Mesenchymal stem cell (in vitro differentiated cells and primary cell): ENCODE data around the gene PARP15.
A peak's percentile ranks its signal among the peaks of the same experiment; 100 is the strongest.

ENCODE experiments used
- DNase-seq: peaks from one replicate; pipeline ENCODE4 v3.0.0-alpha.2; 2013
- H2AFZ ChIP-seq: one replicate; pipeline ENCODE4 v1.6.1; 2013; ENCODE audit warnings: low read depth, mild to moderate bottlenecking, control low read depth, inconsistent platforms, low read length, moderate library complexity
- H2AK5ac ChIP-seq: 2 replicates; pipeline ENCODE4 v1.6.1; 2013; ENCODE audit warnings: low read length, moderate library complexity, mild to moderate bottlenecking, inconsistent platforms; ENCODE audit not compliant: severe bottlenecking
- H2BK120ac ChIP-seq: one replicate; pipeline ENCODE4 v1.6.1; 2013; ENCODE audit warnings: low read depth, mild to moderate bottlenecking, inconsistent platforms, low read length, moderate library complexity
- H2BK12ac ChIP-seq, 2 experiments: one replicate each; pipeline ENCODE4 v1.6.1; 2013; ENCODE audit warnings: inconsistent platforms in 2 of 2, low read length in 2 of 2, mild to moderate bottlenecking in 2 of 2, moderate library complexity in 2 of 2, control low read depth in 1 of 2
- H2BK15ac ChIP-seq: one replicate; pipeline ENCODE4 v1.6.1; 2013; ENCODE audit warnings: mild to moderate bottlenecking, low read depth, inconsistent platforms; ENCODE audit not compliant: poor library complexity, severe bottlenecking
- H2BK5ac ChIP-seq: 2 replicates; pipeline ENCODE4 v1.6.1; 2013; ENCODE audit warnings: low read depth, mild to moderate bottlenecking, low read length, control low read depth, inconsistent platforms; ENCODE audit not compliant: poor library complexity, severe bottlenecking
- H3K14ac ChIP-seq, 2 experiments: one replicate each; pipeline ENCODE4 v1.6.1; 2013; ENCODE audit warnings: inconsistent platforms in 2 of 2, low read length in 2 of 2, control low read depth in 1 of 2, mild to moderate bottlenecking in 1 of 2, moderate library complexity in 1 of 2
- H3K18ac ChIP-seq, 2 experiments: one replicate each; pipeline ENCODE4 v1.6.1; 2013; ENCODE audit warnings: inconsistent platforms in 2 of 2, low read length in 2 of 2, control low read depth in 1 of 2, low read depth in 1 of 2, mild to moderate bottlenecking in 1 of 2
- H3K23ac ChIP-seq, 2 experiments: one replicate each; pipeline ENCODE4 v1.6.1; 2013; ENCODE audit warnings: inconsistent platforms in 2 of 2, low read length in 2 of 2, mild to moderate bottlenecking in 2 of 2, moderate library complexity in 2 of 2, control low read depth in 1 of 2
- H3K27ac ChIP-seq: 2 replicates; pipeline ENCODE4 v1.5.1; 2013; ENCODE audit warnings: mild to moderate bottlenecking, moderate library complexity, low read length, control low read depth, inconsistent platforms; ENCODE audit not compliant: poor library complexity, severe bottlenecking
- H3K27me3 ChIP-seq, 2 experiments: 2 replicates each; pipeline versions ENCODE4 v1.6.1 to v1.7.0; 2013; ENCODE audit warnings: low read length in 2 of 2, mild to moderate bottlenecking in 2 of 2, moderate library complexity in 2 of 2, control low read depth in 1 of 2, inconsistent platforms in 1 of 2; ENCODE audit not compliant: control insufficient read depth in 1 of 2, insufficient read depth in 1 of 2
- H3K36me3 ChIP-seq, 2 experiments: 2 replicates each; pipeline versions ENCODE4 v1.6.1 to v1.7.0; 2013; ENCODE audit warnings: low read length in 2 of 2, control low read depth in 1 of 2, inconsistent platforms in 1 of 2, low read depth in 1 of 2, mild to moderate bottlenecking in 1 of 2; ENCODE audit not compliant: insufficient read depth in 2 of 2, control insufficient read depth in 1 of 2
- H3K4ac ChIP-seq, 2 experiments: one replicate each; pipeline ENCODE4 v1.6.1; 2013; ENCODE audit warnings: inconsistent platforms in 2 of 2, low read length in 2 of 2, mild to moderate bottlenecking in 2 of 2, moderate library complexity in 2 of 2, control low read depth in 1 of 2, low read depth in 1 of 2
- H3K4me1 ChIP-seq: 2 replicates; pipeline ENCODE4 v1.6.1; 2013; ENCODE audit warnings: low read depth, low read length, control low read depth; ENCODE audit not compliant: control insufficient read depth, insufficient read depth
- H3K4me2 ChIP-seq: 2 replicates; pipeline ENCODE4 v1.6.1; 2013; ENCODE audit warnings: low read length, mild to moderate bottlenecking, inconsistent platforms; ENCODE audit not compliant: poor library complexity, severe bottlenecking
- H3K4me3 ChIP-seq, 2 experiments: 2 replicates each; pipeline versions ENCODE4 v1.5.1 to v1.7.0; 2013; ENCODE audit warnings: low read length in 2 of 2, mild to moderate bottlenecking in 2 of 2, control low read depth in 1 of 2, low read depth in 1 of 2; ENCODE audit not compliant: insufficient read depth in 1 of 2
- H3K79me1 ChIP-seq: replicated peaks from 2 replicates; pipeline ENCODE4 v1.6.1; 2013; ENCODE audit warnings: mild to moderate bottlenecking, control low read depth, low read length, inconsistent platforms; ENCODE audit not compliant: poor library complexity, severe bottlenecking
- H3K9ac ChIP-seq: 2 replicates; pipeline ENCODE4 v1.7.0; 2013; ENCODE audit warnings: mild to moderate bottlenecking, low read length, moderate library complexity
- H3K9me3 ChIP-seq: 2 replicates; pipeline ENCODE4 v1.7.0; 2013; ENCODE audit warnings: mild to moderate bottlenecking, low read length; ENCODE audit not compliant: control insufficient read depth
- H4K8ac ChIP-seq: one replicate; pipeline ENCODE4 v1.6.1; 2013; ENCODE audit warnings: inconsistent platforms, mild to moderate bottlenecking, low read length, moderate library complexity
- H4K91ac ChIP-seq: one replicate; pipeline ENCODE4 v1.6.1; 2013; ENCODE audit warnings: mild to moderate bottlenecking, low read length, inconsistent platforms
- WGBS: methylation state at CpG from one replicate; pipeline ENCODE4 v1.1.7; 2013; ENCODE audit warnings: mixed read lengths; 5-methylcytosine and 5-hydroxymethylcytosine counted together

Gene PARP15

GRCh38 chr3:122612696-122613095 lies 35.2 kb downstream of the PARP15 start:
- Histone ChIP-seq H2AK5ac (no peak overlapping the region), H3K36me3 (no peaks in the 10 kb centered on the region), H3K9ac (no peak overlapping the region), H3K79me1 (no peaks in the 10 kb centered on the region), H3K4me3 (no peak overlapping the region), H3K23ac (no peak overlapping the region), H2BK12ac (no peak overlapping the region), H3K9me3 (no peaks in the 10 kb centered on the region), H3K4me2 (no peak overlapping the region), H2AFZ (no peak overlapping the region), H4K8ac (no peak overlapping the region), H3K4me1 (no peaks in the 10 kb centered on the region), H2BK5ac (no peak overlapping the region), H3K18ac (no peak overlapping the region), H4K91ac (no peak overlapping the region), H2BK120ac (no peak overlapping the region), H3K27ac (no peak overlapping the region), H3K14ac (no peak overlapping the region), H3K27me3 (no peaks in the 10 kb centered on the region), H3K4ac (no peak overlapping the region), H2BK15ac (no peak overlapping the region)
- 97% methylated on average over 5 of the region's 5 CpGs for WGBS
- no peak for DNase-seq

DNA sequence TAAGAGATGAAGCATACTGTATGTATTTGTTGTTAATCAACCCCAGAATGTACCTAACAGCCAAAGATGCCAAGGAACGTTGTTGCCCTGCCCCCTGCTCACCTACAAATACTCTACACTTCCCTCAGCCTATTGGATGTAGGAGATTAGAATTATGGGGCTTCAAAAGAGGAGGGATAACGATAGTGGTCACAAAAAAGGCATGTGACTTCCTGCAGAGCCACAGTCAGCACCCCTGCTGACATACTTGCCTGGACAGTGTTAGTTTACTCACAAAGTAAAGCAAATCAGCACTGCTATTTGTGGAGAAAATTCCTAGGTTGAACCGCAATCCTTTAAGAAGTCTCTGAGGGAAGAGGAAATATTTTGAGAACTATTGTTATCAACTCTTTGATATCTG lies 37.9 kb downstream of the PARP15 start:
- Histone ChIP-seq H2AK5ac (no peak overlapping the region), H3K14ac (no peak overlapping the region), H3K4me1 (no peaks in the 10 kb centered on the region), H3K9me3 (no peaks in the 10 kb centered on the region), H2BK120ac (no peak overlapping the region), H3K23ac (no peak overlapping the region), H3K9ac (no peak overlapping the region), H3K27ac (no peak overlapping the region), H4K91ac (no peak overlapping the region), H3K4ac (no peak overlapping the region), H3K4me2 (no peak overlapping the region), H2BK5ac (no peak overlapping the region), H2BK15ac (no peak overlapping the region), H2BK12ac (no peak overlapping the region), H3K36me3 (no peaks in the 10 kb centered on the region), H4K8ac (no peak overlapping the region), H3K27me3 (peaks cover 0 to 5% of the 10 kb centered on the region in 2 experiments), H3K18ac (no peak overlapping the region), H3K4me3 (no peak overlapping the region), H3K79me1 (no peaks in the 10 kb centered on the region), H2AFZ (no peak overlapping the region)
- 20% methylated on average over 1 of the region's 3 CpGs for WGBS
- peak; percentile 13 for DNase-seq

GRCh38 chr3:122618614-122619013 lies 41.2 kb downstream of the PARP15 start:
- Histone ChIP-seq H3K36me3 (no peaks in the 10 kb centered on the region), H4K8ac (no peak overlapping the region), H3K23ac (no peak overlapping the region)

DNA sequence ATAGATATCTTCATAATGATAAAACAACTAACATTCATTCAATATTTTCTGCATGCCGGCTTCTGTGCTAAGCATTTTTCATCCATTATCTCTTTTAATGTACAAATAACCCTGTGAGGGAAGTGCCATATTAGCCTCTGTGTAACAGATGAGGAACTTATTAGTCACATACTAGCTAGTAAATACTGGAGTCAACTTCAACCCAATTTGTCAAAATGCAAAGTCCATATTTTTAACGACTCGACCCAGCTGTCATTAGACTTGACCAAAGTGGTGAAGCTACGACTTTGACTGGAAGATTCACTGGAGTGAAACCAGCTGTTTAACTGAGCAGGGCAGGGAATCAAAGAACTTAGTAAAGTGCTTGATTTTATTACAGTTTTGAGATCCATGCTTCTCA lies 41.6 kb downstream of the PARP15 start:
- Histone ChIP-seq H3K14ac (no peak overlapping the region), H3K36me3 (no peaks in the 10 kb centered on the region), H3K9me3 (no peaks in the 10 kb centered on the region), H3K4me3 (no peak overlapping the region), H3K79me1 (no peaks in the 10 kb centered on the region), H3K18ac (no peak overlapping the region), H2AFZ (no peak overlapping the region), H3K27me3 (peaks cover 0 to 9% of the 10 kb centered on the region in 2 experiments), H3K4me2 (no peak overlapping the region), H3K9ac (no peak overlapping the region), H3K4ac (no peak overlapping the region), H2BK15ac (no peak overlapping the region), H4K91ac (no peak overlapping the region), H2BK120ac (no peak overlapping the region), H2AK5ac (no peak overlapping the region), H4K8ac (no peak overlapping the region), H3K4me1 (no peaks in the 10 kb centered on the region), H3K23ac (no peak overlapping the region), H2BK5ac (no peak overlapping the region), H3K27ac (no peak overlapping the region), H2BK12ac (no peak overlapping the region)
- no peak for DNase-seq
- WGBS: 52% methylated on average over 3 of the region's 4 CpGs

More at GRCh38 chr3:122618614-122619013, 41.2 kb downstream of the PARP15 start:
- H2AFZ ChIP-seq: no peak overlapping the region
- H2BK120ac ChIP-seq: no peak overlapping the region
- no peak overlapping the region for H3K14ac ChIP-seq
- no peaks in the 10 kb centered on the region for H3K9me3 ChIP-seq
- DNase-seq: no peak
- H3K18ac ChIP-seq: no peak overlapping the region
- no peak overlapping the region for H3K4me3 ChIP-seq
- H2BK5ac ChIP-seq: no peak overlapping the region
- no peak overlapping the region for H3K27ac ChIP-seq
- H3K4ac ChIP-seq: no peak overlapping the region
- no peak overlapping the region for H2BK15ac ChIP-seq
- no peak overlapping the region for H3K4me2 ChIP-seq
- H3K79me1 ChIP-seq: no peaks in the 10 kb centered on the region
- no peak overlapping the region for H2BK12ac ChIP-seq
- 77% methylated on average over 3 of the region's 3 CpGs for WGBS
- no peaks in the 10 kb centered on the region for H3K4me1 ChIP-seq
- no peak overlapping the region for H4K91ac ChIP-seq
- peaks cover 0 to 9% of the 10 kb centered on the region in 2 experiments for H3K27me3 ChIP-seq
- no peak overlapping the region for H2AK5ac ChIP-seq
- no peak overlapping the region for H3K9ac ChIP-seq
